Measurements from ENCODE around the gene TMEM187. TPM values are rescaled to one million over a fixed set of nuclear protein-coding genes. Genes with fewer than 3 reads are reported as not detected.
"Not testable (repeated sequence)": the region's sequence is repeated elsewhere in the genome, so short reads cannot be mapped to it uniquely, and the experiment has no call there.

The TMEM187 gene
- total RNA-seq, 2 experiments from 2014 or later: 1.4 to 4.5 TPM

DNA sequence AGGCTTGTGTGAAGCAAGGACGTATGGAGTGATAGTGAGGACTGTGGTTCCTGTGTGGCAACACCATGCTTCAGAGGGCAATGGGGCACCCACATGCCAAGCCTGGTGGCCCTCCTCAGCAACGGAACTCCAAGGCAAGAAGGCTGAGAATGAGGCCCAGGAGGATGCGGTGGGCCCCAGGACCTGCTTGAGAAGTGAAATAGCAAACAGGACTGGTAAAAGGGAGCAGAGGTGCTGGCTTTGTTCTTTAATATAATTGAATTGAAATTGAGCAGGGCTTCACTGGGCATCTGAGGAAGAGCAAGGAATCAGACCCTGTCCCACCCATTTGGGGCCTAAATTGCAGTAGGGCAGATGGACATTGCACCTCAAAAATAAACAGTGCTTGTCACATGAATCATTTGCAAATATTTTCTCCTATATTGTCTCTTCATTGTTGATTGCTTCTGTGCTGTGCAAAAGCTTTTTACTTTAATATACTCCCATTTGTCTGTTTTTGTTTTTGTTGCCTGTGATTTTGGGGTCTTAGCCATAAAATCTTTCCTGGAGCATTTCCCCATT, 2.3 kb downstream of the TMEM187 start:
- peaks cover 18% of the 10 kb centered on the region for H3K4me1 ChIP-seq (ENCODE audit: insufficient read depth, low read length, poor library complexity, severe bottlenecking)
- no peak overlapping the region for H3K27ac ChIP-seq (ENCODE audit: low read depth, low read length, poor library complexity, severe bottlenecking)
- TF ChIP-seq, protein P1, sequence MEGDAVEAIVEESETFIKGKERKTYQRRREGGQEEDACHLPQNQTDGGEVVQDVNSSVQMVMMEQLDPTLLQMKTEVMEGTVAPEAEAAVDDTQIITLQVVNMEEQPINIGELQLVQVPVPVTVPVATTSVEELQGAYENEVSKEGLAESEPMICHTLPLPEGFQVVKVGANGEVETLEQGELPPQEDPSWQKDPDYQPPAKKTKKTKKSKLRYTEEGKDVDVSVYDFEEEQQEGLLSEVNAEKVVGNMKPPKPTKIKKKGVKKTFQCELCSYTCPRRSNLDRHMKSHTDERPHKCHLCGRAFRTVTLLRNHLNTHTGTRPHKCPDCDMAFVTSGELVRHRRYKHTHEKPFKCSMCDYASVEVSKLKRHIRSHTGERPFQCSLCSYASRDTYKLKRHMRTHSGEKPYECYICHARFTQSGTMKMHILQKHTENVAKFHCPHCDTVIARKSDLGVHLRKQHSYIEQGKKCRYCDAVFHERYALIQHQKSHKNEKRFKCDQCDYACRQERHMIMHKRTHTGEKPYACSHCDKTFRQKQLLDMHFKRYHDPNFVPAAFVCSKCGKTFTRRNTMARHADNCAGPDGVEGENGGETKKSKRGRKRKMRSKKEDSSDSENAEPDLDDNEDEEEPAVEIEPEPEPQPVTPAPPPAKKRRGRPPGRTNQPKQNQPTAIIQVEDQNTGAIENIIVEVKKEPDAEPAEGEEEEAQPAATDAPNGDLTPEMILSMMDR (conservative IDR thresholded peaks at IDR 0.05; ENCODE audit: low read length): no peak
- TF ChIP-seq EZH2phosphoT487 (IDR thresholded peaks at IDR 0.05; ENCODE audit: borderline replicate concordance, low read depth, low read length): no peak
- H3K4me2 ChIP-seq (ENCODE audit: low read length): peak overlapping the region; percentile 94; the same call in 1 of the 2 replicates
- H3K9me3 ChIP-seq (ENCODE audit: low read length): no peaks in the 10 kb centered on the region
- peaks cover 16% of the 10 kb centered on the region for H3K79me2 ChIP-seq (ENCODE audit: insufficient read depth, low read depth, low read length)
- no peak overlapping the region for H2AFZ ChIP-seq (ENCODE audit: low read length)
- no peak overlapping the region for H3K4me3 ChIP-seq (ENCODE audit: low read depth, low read length, poor library complexity, severe bottlenecking)
- no peaks in the 10 kb centered on the region for H3K9me2 ChIP-seq (ENCODE audit: insufficient read depth, low read length)
- ChIA-PET CTCF (ENCODE audit: unreplicated experiment) (no interaction called here), POLR2A (no interaction called here)
- H3K36me3 ChIP-seq (ENCODE audit: insufficient read depth, low read length): peaks cover 1% of the 10 kb centered on the region
- no peaks in the 10 kb centered on the region for H4K20me1 ChIP-seq (ENCODE audit: insufficient read depth, low read length)
- intact Hi-C loops (cut with micrococcal nuclease; ENCODE audit: unreplicated experiment): loop anchor here (5.0 kb wide), 1 partner anchor 787 kb away; the partner anchor contains the start of gene DKC1
- DNase-seq (ENCODE audit: low spot score): no peak
- BruUV-seq (replicated peaks): no TSS peak

GRCh38 chrX:153980394-153980793, 7.8 kb downstream of the TMEM187 start:
- H3K4me1 ChIP-seq (ENCODE audit: insufficient read depth, low read length, poor library complexity, severe bottlenecking): peaks cover 11% of the 10 kb centered on the region
- BruUV-seq (replicated peaks); H3K36me3 ChIP-seq (ENCODE audit: insufficient read depth, low read length); H3K27ac ChIP-seq (ENCODE audit: low read depth, low read length, poor library complexity, severe bottlenecking); H3K9me3 ChIP-seq (ENCODE audit: low read length); H3K4me2 ChIP-seq (ENCODE audit: low read length); intact Hi-C loops (cut with micrococcal nuclease; ENCODE audit: unreplicated experiment); H4K20me1 ChIP-seq (ENCODE audit: insufficient read depth, low read length); DNase-seq (ENCODE audit: low spot score); CTCF ChIA-PET (ENCODE audit: unreplicated experiment); H3K4me3 ChIP-seq (ENCODE audit: low read depth, low read length, poor library complexity, severe bottlenecking); POLR2A ChIA-PET; H2AFZ ChIP-seq (ENCODE audit: low read length); H3K9me2 ChIP-seq (ENCODE audit: insufficient read depth, low read length); H3K79me2 ChIP-seq (ENCODE audit: insufficient read depth, low read depth, low read length): not testable (repeated sequence)

- Histone ChIP-seq H3K4me3 (ENCODE audit: low read depth, low read length, poor library complexity, severe bottlenecking) (no peak overlapping the region), H3K27ac (ENCODE audit: low read depth, low read length, poor library complexity, severe bottlenecking) (no peak overlapping the region), H2AFZ (ENCODE audit: low read length) (no peak overlapping the region), H3K79me2 (ENCODE audit: insufficient read depth, low read depth, low read length) (no peaks in the 10 kb centered on the region), H3K9me3 (ENCODE audit: low read length) (no peaks in the 10 kb centered on the region), H3K4me2 (ENCODE audit: low read length) (no peak overlapping the region), H3K4me1 (ENCODE audit: insufficient read depth, low read length, poor library complexity, severe bottlenecking) (peaks cover 11% of the 10 kb centered on the region), H3K36me3 (ENCODE audit: insufficient read depth, low read length) (no peaks in the 10 kb centered on the region), H3K9me2 (ENCODE audit: insufficient read depth, low read length) (no peaks in the 10 kb centered on the region), H4K20me1 (ENCODE audit: insufficient read depth, low read length) (no peaks in the 10 kb centered on the region)
- POLR2A ChIA-PET: interaction anchor here (0.6 kb wide), 1 partner anchor 108 kb away, joined by 4 read pairs; no protein-coding TSS in a partner anchor
- no TSS peak for BruUV-seq (replicated peaks)
- DNase-seq (ENCODE audit: low spot score): no peak
- intact Hi-C loops (cut with micrococcal nuclease; ENCODE audit: unreplicated experiment): no loop called here
- CTCF ChIA-PET (ENCODE audit: unreplicated experiment): no interaction called here
- TF ChIP-seq EZH2phosphoT487 (IDR thresholded peaks at IDR 0.05; ENCODE audit: borderline replicate concordance, low read depth, low read length): no peak
- TF ChIP-seq, protein P1 (conservative IDR thresholded peaks at IDR 0.05; ENCODE audit: low read length): no peak
Observed at GRCh38 chrX:153981231-153981630, 8.7 kb downstream of the TMEM187 start.
